CD8-positive, alpha-beta memory T cell (primary cell): ENCODE results near the gene HMCN1. TPM values are rescaled to one million over a fixed set of nuclear protein-coding genes. Genes with fewer than 3 reads are reported as not detected.

Experiments
- CTCF ChIA-PET: fragments of 350-600 bp; sonication (Branson Sonifier 250); formaldehyde crosslinking; loops from one replicate; lab custom pipeline; 2021; ENCODE audit warnings: antibody characterized with exemption; lab: Charles Lee
- POLR2A ChIA-PET: fragments of 350-600 bp; sonication (Branson Sonifier 250); formaldehyde crosslinking; loops from one replicate; lab custom pipeline; 2021; ENCODE audit warnings: antibody characterized with exemption; lab: Charles Lee
- DNase-seq, 5 donors: peaks; one replicate each; pipeline versions ENCODE4 v3.0.0 to v3.0.0-alpha.2; 2020 to 2022; ENCODE audit warnings: mixed read lengths in 1 of 5
- H3K27ac ChIP-seq: one replicate; pipeline ENCODE4 v1.7.0; 2013; ENCODE audit warnings: low read depth, mild to moderate bottlenecking, low read length, moderate library complexity
- H3K27me3 ChIP-seq: 2 replicates; pipeline ENCODE4 v1.7.0; 2013; ENCODE audit warnings: low read length, mild to moderate bottlenecking; ENCODE audit not compliant: insufficient read depth, poor library complexity, severe bottlenecking
- H3K36me3 ChIP-seq: 2 replicates; pipeline ENCODE4 v1.7.0; 2013; ENCODE audit warnings: mild to moderate bottlenecking, low read length, moderate library complexity; ENCODE audit not compliant: insufficient read depth
- H3K4me1 ChIP-seq: 2 replicates; pipeline ENCODE4 v1.7.0; 2013; ENCODE audit warnings: mild to moderate bottlenecking, low read length, moderate library complexity; ENCODE audit not compliant: insufficient read depth
- H3K4me3 ChIP-seq: 2 replicates; pipeline ENCODE4 v1.7.0; 2013; ENCODE audit warnings: mild to moderate bottlenecking, low read length
- H3K9me3 ChIP-seq: 2 replicates; pipeline ENCODE4 v1.7.0; 2013; ENCODE audit warnings: mild to moderate bottlenecking, low read length
- H3K27ac Mint-ChIP-seq, 8 donors: one replicate each; pipeline ENCODE4 v1.8.0; 2020 to 2021; ENCODE audit warnings: mixed read lengths in 8 of 8, mild to moderate bottlenecking in 6 of 8, inconsistent platforms in 3 of 8, moderate library complexity in 3 of 8
- H3K27me3 Mint-ChIP-seq, 2 donors: one replicate each; pipeline ENCODE4 v1.8.0; 2020 to 2021; ENCODE audit warnings: mixed read lengths in 2 of 2, mild to moderate bottlenecking in 1 of 2, moderate library complexity in 1 of 2
- H3K36me3 Mint-ChIP-seq, 3 donors: one replicate each; pipeline ENCODE4 v1.8.0; 2020 to 2021; ENCODE audit warnings: mixed read lengths in 3 of 3, inconsistent platforms in 1 of 3, mild to moderate bottlenecking in 1 of 3
- H3K4me1 Mint-ChIP-seq, 3 donors: one replicate each; pipeline ENCODE4 v1.8.0; 2020 to 2021; ENCODE audit warnings: mixed read lengths in 3 of 3, inconsistent platforms in 1 of 3, mild to moderate bottlenecking in 1 of 3
- H3K4me3 Mint-ChIP-seq, 7 donors: one replicate each; pipeline ENCODE4 v1.8.0; 2020 to 2021; ENCODE audit warnings: mixed read lengths in 7 of 7, mild to moderate bottlenecking in 6 of 7, moderate library complexity in 4 of 7, inconsistent platforms in 2 of 7
- H3K9me3 Mint-ChIP-seq, 5 donors: one replicate each; pipeline ENCODE4 v1.8.0; 2020 to 2022; ENCODE audit warnings: mixed read lengths in 5 of 5, mild to moderate bottlenecking in 3 of 5, moderate library complexity in 2 of 5, inconsistent platforms in 1 of 5
- polyA plus RNA-seq: library from polyadenylated mRNA; unstranded; fragments of 300-500 nt; fragmentation: Illumina TruSeq; gene quantifications from one replicate; pipeline ENCODE4 v1.2.3, GENCODE V29; 2021
- total RNA-seq, 2 experiments: library from RNA; stranded (reverse); gene quantifications; one replicate each; pipeline ENCODE4 v1.2.3, GENCODE V29; 2021

The HMCN1 gene
- total and polyA plus RNA-seq, 3 experiments from 2014 or later: 0.02 to 0.04 TPM; not detected in 1

DNA sequence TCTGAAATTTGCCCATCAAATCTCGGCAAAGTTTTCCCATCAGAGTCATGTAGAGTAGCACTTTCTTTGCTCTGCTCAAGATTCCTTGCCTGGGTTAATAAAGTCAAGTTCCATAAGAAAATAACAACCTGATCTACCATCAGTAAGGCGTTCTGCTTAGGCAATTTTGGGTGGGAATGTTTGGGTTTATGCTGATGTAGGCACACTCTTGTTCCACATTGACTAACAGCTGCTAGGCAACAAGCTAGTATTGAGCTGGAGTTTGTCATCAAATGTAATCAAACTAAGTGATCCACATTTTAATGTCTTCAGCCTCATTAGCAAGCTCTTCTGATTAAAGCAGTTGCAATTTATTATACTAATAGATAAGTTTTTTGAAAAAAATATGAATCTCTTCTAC, 12.1 kb upstream of the HMCN1 start:
- CTCF ChIA-PET: no interaction called here
- H3K36me3 Mint-ChIP-seq: no peaks in the 10 kb centered on the region
- Histone ChIP-seq H3K36me3 (no peaks in the 10 kb centered on the region), H3K4me3 (no peak overlapping the region), H3K27me3 (no peaks in the 10 kb centered on the region), H3K4me1 (no peaks in the 10 kb centered on the region), H3K27ac (no peak overlapping the region), H3K9me3 (no peaks in the 10 kb centered on the region)
- POLR2A ChIA-PET: no interaction called here
- H3K9me3 Mint-ChIP-seq: no peaks in the 10 kb centered on the region
- H3K4me1 Mint-ChIP-seq: no peaks in the 10 kb centered on the region
- H3K4me3 Mint-ChIP-seq: no peak overlapping the region
- no peak for DNase-seq
- H3K27ac Mint-ChIP-seq: no peak overlapping the region
- H3K27me3 Mint-ChIP-seq: peaks cover 4 to 7% of the 10 kb centered on the region in 2 donors

DNA sequence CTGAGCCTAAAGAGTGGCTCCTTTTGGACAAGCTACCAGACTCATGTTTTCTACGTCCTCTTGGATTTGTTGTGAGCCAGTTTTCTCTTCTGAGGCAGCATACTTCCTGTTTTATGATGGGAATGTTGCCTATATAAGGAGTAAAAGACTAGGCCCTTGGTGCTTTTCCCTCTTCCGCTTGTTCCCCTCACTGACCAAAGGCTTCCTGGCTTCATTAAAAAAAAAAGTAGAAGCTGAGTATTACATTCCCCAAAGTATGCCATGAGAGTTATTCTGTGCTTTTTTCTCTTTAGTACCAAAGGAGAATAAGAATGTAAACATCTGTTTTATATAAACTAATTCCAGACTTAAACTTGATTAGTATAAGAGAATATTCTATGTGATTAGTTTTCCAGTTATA, 6.5 kb upstream of the HMCN1 start:
- peaks cover 0 to 16% (median 0%) of the 10 kb centered on the region in 3 donors for H3K36me3 Mint-ChIP-seq
- H3K27me3 Mint-ChIP-seq: peaks cover 20 to 28% of the 10 kb centered on the region in 2 donors
- no peak for DNase-seq
- CTCF ChIA-PET: no interaction called here
- H3K27ac Mint-ChIP-seq: no peak overlapping the region
- no peak overlapping the region for H3K27ac ChIP-seq
- POLR2A ChIA-PET: no interaction called here
- H3K9me3 Mint-ChIP-seq: peaks cover 15 to 23% (median 20%) of the 10 kb centered on the region in 5 donors
- H3K9me3 ChIP-seq: no peaks in the 10 kb centered on the region
- no peaks in the 10 kb centered on the region for H3K36me3 ChIP-seq
- no peak overlapping the region for H3K4me3 ChIP-seq
- no peaks in the 10 kb centered on the region for H3K27me3 ChIP-seq
- no peaks in the 10 kb centered on the region for H3K4me1 ChIP-seq
- no peaks in the 10 kb centered on the region for H3K4me1 Mint-ChIP-seq
- no peak overlapping the region for H3K4me3 Mint-ChIP-seq

DNA sequence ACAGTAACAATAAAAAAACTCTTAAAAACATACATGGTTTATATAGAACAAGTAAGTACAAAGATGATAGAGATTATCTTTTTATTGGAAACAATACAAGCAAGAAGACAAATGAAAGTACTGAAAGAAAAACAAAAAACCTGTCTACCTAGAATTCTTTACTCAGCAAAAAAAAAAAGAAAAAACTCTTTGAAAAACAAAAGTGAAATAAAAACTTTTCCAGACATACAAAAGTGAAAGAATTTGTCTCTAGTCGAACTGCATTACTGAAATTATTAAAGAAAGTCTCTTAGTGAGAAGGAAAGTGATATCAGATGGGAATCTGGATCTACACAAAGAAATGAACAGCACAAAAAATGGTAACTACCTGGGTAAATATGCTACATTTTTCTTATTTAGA, 2.7 kb upstream of the HMCN1 start:
- ChIA-PET CTCF (no interaction called here), POLR2A (no interaction called here)
- H3K9me3 ChIP-seq: no peaks in the 10 kb centered on the region
- H3K27me3 ChIP-seq: peaks cover 13% of the 10 kb centered on the region
- H3K4me3 Mint-ChIP-seq: no peak overlapping the region
- H3K4me3 ChIP-seq: no peak overlapping the region
- H3K4me1 Mint-ChIP-seq: peaks cover 16 to 19% (median 19%) of the 10 kb centered on the region in 3 donors
- H3K9me3 Mint-ChIP-seq: peaks cover 15 to 29% (median 20%) of the 10 kb centered on the region in 5 donors
- no peak overlapping the region for H3K27ac Mint-ChIP-seq
- no peaks in the 10 kb centered on the region for H3K4me1 ChIP-seq
- DNase-seq: no peak
- H3K36me3 ChIP-seq: no peaks in the 10 kb centered on the region
- H3K27ac ChIP-seq: no peak overlapping the region
- H3K36me3 Mint-ChIP-seq: peaks cover 0 to 16% (median 1%) of the 10 kb centered on the region in 3 donors
- peaks cover 44 to 57% of the 10 kb centered on the region in 2 donors for H3K27me3 Mint-ChIP-seq

- ChIA-PET CTCF (no interaction called here), POLR2A (no interaction called here)
- Histone ChIP-seq H3K4me1 (no peaks in the 10 kb centered on the region), H3K9me3 (no peaks in the 10 kb centered on the region), H3K27ac (no peak overlapping the region), H3K4me3 (no peak overlapping the region), H3K27me3 (peaks cover 13% of the 10 kb centered on the region), H3K36me3 (no peaks in the 10 kb centered on the region)
- H3K4me1 Mint-ChIP-seq: peaks cover 16 to 19% (median 19%) of the 10 kb centered on the region in 3 donors
- no peak for DNase-seq
- peaks cover 0 to 16% (median 1%) of the 10 kb centered on the region in 3 donors for H3K36me3 Mint-ChIP-seq
- peak overlapping the region in 1 of 7 donors; percentile 22 for H3K4me3 Mint-ChIP-seq
- peaks cover 15 to 29% (median 20%) of the 10 kb centered on the region in 5 donors for H3K9me3 Mint-ChIP-seq
- H3K27me3 Mint-ChIP-seq: peaks cover 47 to 62% of the 10 kb centered on the region in 2 donors
- no peak overlapping the region for H3K27ac Mint-ChIP-seq
These were observed 1.2 kb upstream of the HMCN1 start for GRCh38 chr1:185732951-185733350.

DNA sequence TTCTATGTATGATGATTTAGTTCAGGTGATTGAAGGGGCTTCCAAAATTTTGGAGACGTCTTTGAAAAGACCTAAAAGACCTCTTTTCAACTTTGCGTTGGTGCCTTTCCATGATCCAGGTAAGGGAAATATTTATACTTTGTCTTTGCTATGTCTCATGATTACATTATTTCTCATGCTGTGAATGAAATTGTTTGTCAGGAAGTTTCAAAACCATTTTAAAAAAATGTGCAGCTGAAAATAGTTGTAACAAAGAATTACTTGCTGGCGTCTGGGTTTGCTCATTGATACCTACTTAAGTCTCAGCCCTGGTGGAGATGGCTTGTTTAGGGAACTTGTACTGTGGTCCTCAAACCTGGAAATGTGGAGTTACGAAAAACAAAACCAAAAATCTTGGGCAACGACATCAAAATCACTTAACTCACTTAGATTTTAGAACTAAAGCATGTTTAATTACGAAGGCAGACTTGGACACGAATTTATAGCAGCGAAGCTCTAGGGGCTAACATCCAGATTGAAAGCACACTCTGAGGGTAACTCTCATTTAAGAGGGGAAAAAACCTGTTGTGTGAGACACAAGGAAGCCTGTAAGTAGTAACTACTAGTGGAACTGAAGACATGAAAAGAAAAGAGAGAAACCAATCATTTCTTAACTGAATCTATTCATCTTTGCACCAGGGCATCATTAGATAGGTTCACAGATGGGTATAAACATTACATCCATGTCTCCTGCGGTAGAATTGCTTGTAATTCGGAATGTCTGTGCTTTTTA, 924 bp downstream of the HMCN1 start:
- H3K27me3 Mint-ChIP-seq: peaks cover 52 to 72% of the 10 kb centered on the region in 2 donors
- peaks cover 0 to 16% (median 1%) of the 10 kb centered on the region in 3 donors for H3K36me3 Mint-ChIP-seq
- H3K9me3 Mint-ChIP-seq: peaks cover 18 to 34% (median 20%) of the 10 kb centered on the region in 5 donors
- POLR2A ChIA-PET: no interaction called here
- Histone ChIP-seq H3K4me1 (no peaks in the 10 kb centered on the region), H3K36me3 (no peaks in the 10 kb centered on the region), H3K27me3 (peaks cover 13% of the 10 kb centered on the region), H3K27ac (no peak overlapping the region), H3K4me3 (no peak overlapping the region), H3K9me3 (no peaks in the 10 kb centered on the region)
- no peak for DNase-seq
- peak overlapping the region; percentile 3 to 75 (median 55) for H3K4me3 Mint-ChIP-seq
- CTCF ChIA-PET: no interaction called here
- peaks cover 16 to 19% (median 19%) of the 10 kb centered on the region in 3 donors for H3K4me1 Mint-ChIP-seq
- no peak overlapping the region for H3K27ac Mint-ChIP-seq

GRCh38 chr1:185735701-185736064, 1.5 kb downstream of the HMCN1 start:
- Histone ChIP-seq H3K36me3 (no peaks in the 10 kb centered on the region), H3K4me1 (no peaks in the 10 kb centered on the region), H3K4me3 (no peak overlapping the region), H3K27me3 (peaks cover 13% of the 10 kb centered on the region), H3K27ac (no peak overlapping the region), H3K9me3 (no peaks in the 10 kb centered on the region)
- Mint-ChIP-seq H3K4me1 (peaks cover 16 to 19% (median 19%) of the 10 kb centered on the region in 3 donors), H3K9me3 (peaks cover 13 to 30% (median 18%) of the 10 kb centered on the region in 5 donors), H3K27ac (no peak overlapping the region), H3K27me3 (peaks cover 50 to 72% of the 10 kb centered on the region in 2 donors), H3K4me3 (no peak overlapping the region), H3K36me3 (peaks cover 0 to 17% (median 1%) of the 10 kb centered on the region in 3 donors)
- ChIA-PET POLR2A (no interaction called here), CTCF (no interaction called here)
- no peak for DNase-seq

- H3K9me3 Mint-ChIP-seq: peaks cover 0 to 6% (median 4%) of the 10 kb centered on the region in 5 donors
- no peak overlapping the region for H3K4me3 Mint-ChIP-seq
- CTCF ChIA-PET: no interaction called here
These were observed 5.8 kb downstream of the HMCN1 start for GRCh38 chr1:185739967-185740366.

GRCh38 chr1:185741551-185741950, 7.4 kb downstream of the HMCN1 start:
- H3K9me3 ChIP-seq: no peaks in the 10 kb centered on the region
- Mint-ChIP-seq H3K4me1 (no peaks in the 10 kb centered on the region), H3K9me3 (peaks cover 0 to 6% (median 4%) of the 10 kb centered on the region in 5 donors), H3K27me3 (peaks cover 11 to 31% of the 10 kb centered on the region in 2 donors), H3K27ac (no peak overlapping the region), H3K4me3 (no peak overlapping the region), H3K36me3 (peaks cover 0 to 7% (median 0%) of the 10 kb centered on the region in 3 donors)
- no peak overlapping the region for H3K4me3 ChIP-seq
- no peaks in the 10 kb centered on the region for H3K36me3 ChIP-seq
- no peaks in the 10 kb centered on the region for H3K27me3 ChIP-seq
- no peak overlapping the region for H3K27ac ChIP-seq
- DNase-seq: no peak
- no peaks in the 10 kb centered on the region for H3K4me1 ChIP-seq
- ChIA-PET POLR2A (no interaction called here), CTCF (no interaction called here)

More at GRCh38 chr1:185739967-185740366, 5.8 kb downstream of the HMCN1 start:
- peaks cover 4 to 6% (median 6%) of the 10 kb centered on the region in 3 donors for H3K4me1 Mint-ChIP-seq
- H3K36me3 Mint-ChIP-seq: peaks cover 0 to 7% (median 0%) of the 10 kb centered on the region in 3 donors
- H3K36me3 ChIP-seq: no peaks in the 10 kb centered on the region
- H3K27ac ChIP-seq: no peak overlapping the region
- H3K4me1 ChIP-seq: no peaks in the 10 kb centered on the region
- H3K27me3 ChIP-seq: no peaks in the 10 kb centered on the region
- DNase-seq: no peak
- H3K27ac Mint-ChIP-seq: no peak overlapping the region
- peaks cover 21 to 38% of the 10 kb centered on the region in 2 donors for H3K27me3 Mint-ChIP-seq
- no peaks in the 10 kb centered on the region for H3K9me3 ChIP-seq
- POLR2A ChIA-PET: no interaction called here
- H3K4me3 ChIP-seq: no peak overlapping the region
